GM12892 (cell line): ENCODE data around the gene ZFYVE19.

ENCODE experiments used
- POLR2A ChIP-seq: IDR thresholded peaks from 2 replicates; pipeline ENCODE4 v1.6.1; 2011; ENCODE audit warnings: low read depth, low read length, control low read depth
- POLR2AphosphoS5 ChIP-seq: IDR thresholded peaks from 2 replicates; pipeline ENCODE4 v1.6.1; 2011; ENCODE audit warnings: low read depth, low read length, control low read depth

GRCh38 chr15:40766906-40767837 lies 39.7 kb upstream of the ZFYVE19 start:
- TF ChIP-seq POLR2AphosphoS5, result no peak
- TF ChIP-seq POLR2A, result no peak
